HG03139 (cell line): ENCODE data around the gene MATN3.
A peak's percentile ranks its signal among the peaks of the same experiment; 100 is the strongest.

Source experiments
- ATAC-seq: cut with Tn5 transposase; IDR thresholded peaks from one replicate; pipeline ENCODE4 v1.9.1; 2021; ENCODE audit not compliant: unreplicated experiment

The MATN3 gene

DNA sequence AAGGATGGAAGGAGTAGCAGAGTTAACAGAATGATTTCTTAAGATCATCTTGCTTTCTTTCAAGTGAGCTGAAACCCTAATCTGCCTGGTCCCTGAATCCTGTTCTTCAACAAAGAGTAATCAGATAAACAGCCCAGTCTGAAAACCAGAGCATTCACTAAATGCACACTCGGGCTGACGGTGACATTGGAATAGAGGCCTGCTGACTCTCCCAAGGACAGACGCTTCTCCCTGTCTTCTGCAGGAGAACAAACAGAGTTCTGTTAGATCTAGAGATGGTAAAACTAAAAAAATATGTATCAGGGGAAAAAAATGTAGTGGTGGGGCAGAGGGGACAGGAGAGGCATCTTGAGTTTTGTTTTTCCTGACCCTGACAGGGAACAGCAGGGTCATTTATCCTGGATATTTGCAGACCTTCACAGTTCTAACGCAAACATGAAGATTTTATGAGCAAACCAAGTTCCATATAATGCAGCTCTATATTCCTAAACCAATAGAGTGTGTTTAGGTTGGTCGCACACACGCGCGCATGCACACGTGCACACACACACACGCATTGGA lies 7.3 kb downstream of the MATN3 start:
- ATAC-seq = no peak

GRCh38 chr2:20001361-20001863 lies 11.1 kb downstream of the MATN3 start:
- no peak for ATAC-seq

GRCh38 chr2:19993731-19994130 lies 18.7 kb downstream of the MATN3 start:
- no peak for ATAC-seq

GRCh38 chr2:19991895-19992294 lies 20.6 kb downstream of the MATN3 start:
- ATAC-seq = no peak

- no peak for ATAC-seq
Measured at GRCh38 chr2:19990416-19990728, 22.1 kb downstream of the MATN3 start.

GRCh38 chr2:19989667-19990415 lies 22.6 kb downstream of the MATN3 start, which contains the start of gene WDR35:
WDR35 (minus strand) TSS chr2:19990105; CDS start chr2:19990015, 90 bp downstream.
- peak; percentile 89 for ATAC-seq

GRCh38 chr2:19989342-19989666 lies 23.2 kb downstream of the MATN3 start:
- no peak for ATAC-seq

DNA sequence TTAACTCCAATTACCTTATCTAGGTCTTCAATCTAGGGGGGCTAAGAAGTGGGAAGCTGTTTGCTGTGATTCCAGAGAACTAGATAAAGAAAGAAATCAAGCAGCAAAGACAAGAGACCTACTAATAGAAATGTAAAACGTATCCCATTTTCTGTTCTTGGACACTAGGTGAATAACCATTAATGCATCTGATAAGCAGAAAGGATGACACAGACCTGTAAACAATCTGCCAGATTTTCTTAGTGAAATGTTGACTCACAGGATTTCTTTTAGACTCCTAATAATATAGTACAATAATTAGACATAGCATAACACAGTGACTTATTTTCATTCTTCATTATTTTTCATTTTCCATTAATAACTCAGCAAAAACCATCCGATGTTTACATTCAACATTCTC lies 23.9 kb downstream of the MATN3 start:
- no peak for ATAC-seq

DNA sequence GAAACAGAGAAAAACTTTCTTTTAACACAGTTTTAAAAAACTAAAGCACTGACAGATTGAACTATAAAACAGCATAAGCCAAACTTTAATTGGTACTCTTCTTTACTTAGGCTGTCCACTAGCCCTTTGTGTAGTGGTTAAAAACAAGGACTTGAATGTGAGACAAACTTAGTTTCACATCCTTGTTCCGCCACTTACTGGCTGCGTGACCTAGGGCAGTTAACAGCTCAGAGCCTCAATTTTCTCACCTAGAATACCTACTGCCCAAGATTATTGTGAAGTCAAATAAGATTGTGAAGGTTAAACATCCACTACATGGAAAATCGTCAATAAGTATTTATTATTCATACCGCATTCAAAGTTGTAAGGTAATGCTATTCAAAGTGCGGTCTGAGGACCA lies 24.5 kb downstream of the MATN3 start:
- peak; percentile 61 for ATAC-seq

GRCh38 chr2:19982268-19982667 lies 30.2 kb downstream of the MATN3 start:
- no peak for ATAC-seq

DNA sequence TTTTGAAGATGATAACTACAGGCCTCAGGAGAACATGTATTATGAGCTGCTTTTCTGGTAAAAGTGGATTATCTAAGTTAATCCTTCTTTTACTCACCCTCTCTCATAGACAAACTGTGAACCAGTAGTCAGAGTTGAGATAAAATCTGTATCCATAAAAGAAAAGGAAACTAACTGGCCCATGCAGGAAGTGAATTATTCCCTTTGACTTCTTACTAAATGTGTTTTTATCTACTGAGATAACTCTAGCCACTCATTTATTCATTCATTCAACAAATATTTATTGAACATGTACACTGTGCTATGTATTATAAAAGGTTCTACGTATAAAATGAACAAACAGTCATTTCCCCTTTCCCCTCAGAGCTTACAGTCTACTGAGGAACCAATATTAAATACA lies 32.5 kb downstream of the MATN3 start:
- ATAC-seq = no peak

GRCh38 chr2:19973466-19973865 lies 39.0 kb downstream of the MATN3 start:
- ATAC-seq = no peak

GRCh38 chr2:19971691-19972090 lies 40.8 kb downstream of the MATN3 start:
- no peak for ATAC-seq

- no peak for ATAC-seq
Measured at GRCh38 chr2:19963386-19963785, 49.1 kb downstream of the MATN3 start.

DNA sequence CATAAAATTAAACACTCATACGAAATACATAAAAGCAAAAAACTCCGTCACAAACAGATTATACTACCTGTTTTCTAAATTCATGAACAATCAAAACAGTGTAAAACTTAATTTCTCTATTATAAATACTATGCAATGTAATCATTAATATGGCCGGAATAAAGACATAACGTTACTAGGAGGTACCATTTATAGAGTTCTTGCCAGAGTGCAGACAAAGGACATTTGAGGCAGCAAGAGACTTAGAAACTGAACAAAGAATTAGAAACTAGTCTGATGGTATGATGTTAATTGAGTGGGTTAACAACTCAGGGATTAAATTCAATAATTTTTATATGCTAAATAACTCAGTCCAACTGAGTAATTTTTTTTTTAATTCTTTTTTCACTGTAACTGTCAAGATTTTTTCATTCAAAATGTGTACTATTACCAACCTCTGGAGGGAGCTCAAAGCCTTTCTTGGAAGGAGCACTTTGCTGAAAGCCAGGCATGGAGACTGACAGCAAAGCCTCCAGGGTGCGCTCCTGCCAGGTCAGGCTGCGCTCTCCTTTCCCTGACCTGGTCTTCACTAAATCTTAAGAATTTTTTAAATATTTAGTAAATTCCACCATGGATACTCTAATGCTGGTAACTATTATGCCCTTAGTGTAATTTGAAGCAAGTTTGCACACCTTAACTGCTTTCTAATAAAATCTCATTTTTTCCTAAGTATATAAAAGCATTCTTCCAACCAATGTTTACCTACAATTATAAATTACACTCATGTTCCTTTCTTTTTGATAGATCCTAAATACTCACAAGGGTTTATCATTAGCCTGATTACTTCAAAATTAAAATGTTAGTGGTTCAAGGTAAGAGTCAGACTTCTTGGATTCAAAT lies 56.7 kb downstream of the MATN3 start:
- ATAC-seq = peak; percentile 96

GRCh38 chr2:19949071-19949470 lies 63.4 kb downstream of the MATN3 start:
- ATAC-seq = no peak

- no peak for ATAC-seq
Measured at GRCh38 chr2:19947184-19947940, 65.1 kb downstream of the MATN3 start.

DNA sequence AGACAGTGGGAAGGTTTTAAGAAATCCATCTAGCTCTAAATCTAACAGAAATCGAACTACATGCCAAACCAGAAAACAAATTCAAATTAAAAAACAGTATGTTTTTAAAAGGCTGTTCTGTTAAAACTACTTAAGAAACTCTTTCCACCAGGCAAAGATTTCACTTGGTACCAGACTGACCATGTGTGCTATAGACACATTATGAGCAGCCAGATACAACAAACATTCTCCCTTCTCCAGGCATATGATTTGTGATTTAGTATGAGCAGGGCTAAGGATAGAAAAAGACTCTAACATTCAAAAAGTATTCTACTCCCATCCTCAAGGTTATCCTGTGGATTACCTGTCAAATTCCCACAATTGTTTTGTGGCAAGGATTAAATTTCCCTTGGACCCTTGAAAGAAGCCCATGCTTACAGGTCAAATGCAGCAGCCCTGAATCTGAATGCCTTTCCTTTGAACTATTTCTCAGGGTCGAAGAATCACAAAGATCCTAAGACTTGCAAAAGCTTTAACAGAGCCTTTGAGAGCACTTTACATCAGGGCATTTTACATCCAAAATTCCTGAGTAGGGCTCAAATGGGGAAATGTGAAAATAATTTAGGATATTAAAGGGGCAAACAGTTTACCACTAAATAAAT lies 68.1 kb downstream of the MATN3 start:
- ATAC-seq = no peak

DNA sequence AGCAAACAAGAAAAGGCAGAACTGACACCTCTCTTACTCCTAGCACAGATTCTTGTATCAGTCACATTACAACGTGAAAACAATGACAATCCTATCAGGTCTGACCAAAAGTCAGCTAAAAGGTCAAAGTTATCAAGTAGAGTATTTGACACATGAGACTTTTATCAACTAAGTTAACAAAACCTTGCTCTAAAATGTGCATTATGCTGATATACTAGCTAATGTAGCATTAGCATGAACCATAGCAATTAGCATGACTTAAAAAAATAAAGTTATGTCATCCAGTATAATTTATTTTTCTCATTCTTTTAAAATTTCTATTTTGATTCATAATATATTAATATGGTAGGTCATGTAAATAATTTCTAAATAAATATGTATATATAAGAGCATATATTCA lies 69.3 kb downstream of the MATN3 start:
- ATAC-seq = no peak

DNA sequence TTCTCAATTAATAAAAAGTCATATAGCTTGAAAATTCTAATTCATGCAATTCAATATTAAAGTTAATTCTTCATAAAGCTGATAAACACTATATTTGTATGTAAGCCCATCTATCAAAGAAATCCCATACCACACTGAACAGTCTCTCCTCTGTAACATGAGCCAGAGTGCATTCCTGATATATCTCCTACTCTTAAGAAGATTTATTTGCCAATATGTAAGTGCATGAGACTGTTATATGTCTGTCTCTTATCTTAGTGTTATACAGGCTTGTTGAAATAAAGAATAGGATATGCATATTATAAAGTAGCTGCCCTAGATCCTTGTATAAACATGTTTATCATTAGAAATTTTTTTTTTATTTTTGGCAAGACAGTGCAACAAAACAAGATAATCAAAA lies 70.3 kb downstream of the MATN3 start:
- no peak for ATAC-seq
